K562 (cell line): ENCODE data around the gene FBXL13. TPM values are rescaled to one million over a fixed set of nuclear protein-coding genes. Genes with fewer than 3 reads are reported as not detected.
A peak's percentile ranks its signal among the peaks of the same experiment; 100 is the strongest.

Experiments
- ASH1L ChIP-seq: fragments of 450-650 bp; IDR thresholded peaks from 2 replicates; pipeline ENCODE4 v1.6.1; 2018; ENCODE audit warnings: borderline replicate concordance, mild to moderate bottlenecking, low read depth; ENCODE audit not compliant: partially characterized antibody
- BCL6 ChIP-seq: fragments of 250-450 bp; sonication (Bioruptor Pico); IDR thresholded peaks from 2 replicates; pipeline ENCODE4 v1.4.0; 2020
- BHLHE40 ChIP-seq: IDR thresholded peaks from 2 replicates; pipeline ENCODE4 v1.6.1; 2011; ENCODE audit warnings: low read length, improper control_type of control experiment
- CHD2 ChIP-seq: IDR thresholded peaks from 2 replicates; pipeline ENCODE4 v1.6.1; 2011; ENCODE audit warnings: low read depth, low read length
- GATA2 ChIP-seq: sonication (generic); formaldehyde crosslinking; IDR thresholded peaks from 2 replicates; pipeline ENCODE4 v1.4.0; 2020; ENCODE audit warnings: mild to moderate bottlenecking, missing genetic modification reagents
- ZKSCAN3 ChIP-seq: fragments of 250-450 bp; sonication (Bioruptor Pico); IDR thresholded peaks from 2 replicates; pipeline ENCODE4 v1.4.0; 2020
- ZNF140 ChIP-seq: fragments of 250-450 bp; sonication (Bioruptor Pico); IDR thresholded peaks from 2 replicates; pipeline ENCODE4 v1.8.0; 2021; ENCODE audit warnings: moderate library complexity, mild to moderate bottlenecking, inconsistent platforms
- ZNF23 ChIP-seq: fragments of 250-450 bp; sonication (Bioruptor Pico); IDR thresholded peaks from 2 replicates; pipeline ENCODE4 v1.4.0; 2020; ENCODE audit warnings: mild to moderate bottlenecking
- ZNF263 ChIP-seq: sonication (generic); formaldehyde crosslinking; IDR thresholded peaks from 2 replicates; pipeline ENCODE4 v1.8.0; 2022; ENCODE audit warnings: mild to moderate bottlenecking, missing genetic modification reagents, borderline replicate concordance
- polyA plus RNA-seq, 8 experiments: library from polyadenylated mRNA; depleted of rRNA in 4 of 8; stranded (reverse) in 5 of 8; unstranded in 3 of 8; fragments of >200 nt; fragmentation: Nextera tagmentation in 2 of 8; fragmentation: Illumina TruSeq in 1 of 8; extraction: Ambion mirVana in 2 of 8; extraction: Trizol in 1 of 8; gene quantifications; 2 replicates each; pipeline versions ENCODE4 v1.2.1 to v1.2.3, GENCODE V29; 2011 to 2014; ENCODE audit warnings: inconsistent platforms in 1 of 8, missing spikeins in 1 of 8
- total RNA-seq, 7 experiments: library from RNA; depleted of rRNA in 6 of 7; stranded (reverse); fragments of >200 nt in 6 of 7; fragmentation: Illumina TruSeq in 2 of 7; extraction: Trizol in 2 of 7; gene quantifications; 2 replicates each; pipeline versions ENCODE4 v1.2.1 to v1.2.3, GENCODE V29; 2011 to 2021; ENCODE audit warnings: low replicate concordance in 1 of 7
- TF ChIP-seq, protein P1 (sequence below): fragments of 250-450 bp; sonication (Bioruptor Pico); IDR thresholded peaks from 2 replicates; pipeline ENCODE4 v1.8.0; 2022; ENCODE audit warnings: moderate library complexity, mild to moderate bottlenecking, inconsistent platforms
- TF ChIP-seq, protein P2 (sequence below): fragments of 450-650 bp; IDR thresholded peaks from 2 replicates; pipeline ENCODE4 v1.6.1; 2016; ENCODE audit warnings: missing biosample characterization, missing genetic modification characterization
- TF ChIP-seq, protein P3 (sequence below): fragments of 450-650 bp; IDR thresholded peaks from 2 replicates; pipeline ENCODE4 v1.6.1; 2016; ENCODE audit warnings: mild to moderate bottlenecking, moderate library complexity
- TF ChIP-seq, protein P4 (sequence below): fragments of 450-650 bp; IDR thresholded peaks from 2 replicates; pipeline ENCODE4 v1.6.1; 2016; ENCODE audit warnings: low read depth, mild to moderate bottlenecking, moderate library complexity

The FBXL13 gene
- total and polyA plus RNA-seq, 9 of the 15 experiments (the other 6 are each of a cell fraction or from before 2014, with no cell fraction given) = 16.3 to 55.0 (median 25.4) TPM

DNA sequence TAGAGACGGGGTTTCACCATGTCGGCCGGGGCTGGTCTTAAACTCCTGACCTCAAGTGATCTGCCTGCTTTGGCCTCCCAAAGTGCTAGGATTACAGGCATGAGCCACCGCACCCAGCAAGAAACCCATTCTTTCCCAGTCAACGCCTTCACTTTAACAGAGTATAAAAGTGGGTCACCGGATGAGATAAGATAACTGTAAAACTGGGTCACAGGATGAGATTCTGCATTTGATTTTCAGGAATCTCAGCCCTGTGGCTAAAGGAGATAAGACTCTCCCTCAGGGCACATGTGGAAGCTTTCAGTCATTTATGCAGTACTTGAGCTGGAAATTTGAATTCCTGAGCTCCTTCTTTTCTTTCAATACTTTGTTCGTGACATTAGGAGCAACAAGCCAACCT lies 91.0 kb downstream of the FBXL13 start (continued):
- TF ChIP-seq, protein P1, sequence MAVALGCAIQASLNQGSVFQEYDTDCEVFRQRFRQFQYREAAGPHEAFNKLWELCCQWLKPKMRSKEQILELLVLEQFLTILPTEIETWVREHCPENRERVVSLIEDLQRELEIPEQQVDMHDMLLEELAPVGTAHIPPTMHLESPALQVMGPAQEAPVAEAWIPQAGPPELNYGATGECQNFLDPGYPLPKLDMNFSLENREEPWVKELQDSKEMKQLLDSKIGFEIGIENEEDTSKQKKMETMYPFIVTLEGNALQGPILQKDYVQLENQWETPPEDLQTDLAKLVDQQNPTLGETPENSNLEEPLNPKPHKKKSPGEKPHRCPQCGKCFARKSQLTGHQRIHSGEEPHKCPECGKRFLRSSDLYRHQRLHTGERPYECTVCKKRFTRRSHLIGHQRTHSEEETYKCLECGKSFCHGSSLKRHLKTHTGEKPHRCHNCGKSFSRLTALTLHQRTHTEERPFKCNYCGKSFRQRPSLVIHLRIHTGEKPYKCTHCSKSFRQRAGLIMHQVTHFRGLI = peak; percentile 36; the same call in 1 of the 2 replicates
- TF ChIP-seq, protein P2, sequence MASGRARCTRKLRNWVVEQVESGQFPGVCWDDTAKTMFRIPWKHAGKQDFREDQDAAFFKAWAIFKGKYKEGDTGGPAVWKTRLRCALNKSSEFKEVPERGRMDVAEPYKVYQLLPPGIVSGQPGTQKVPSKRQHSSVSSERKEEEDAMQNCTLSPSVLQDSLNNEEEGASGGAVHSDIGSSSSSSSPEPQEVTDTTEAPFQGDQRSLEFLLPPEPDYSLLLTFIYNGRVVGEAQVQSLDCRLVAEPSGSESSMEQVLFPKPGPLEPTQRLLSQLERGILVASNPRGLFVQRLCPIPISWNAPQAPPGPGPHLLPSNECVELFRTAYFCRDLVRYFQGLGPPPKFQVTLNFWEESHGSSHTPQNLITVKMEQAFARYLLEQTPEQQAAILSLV (tag) = no peak
- TF ChIP-seq, protein P3, sequence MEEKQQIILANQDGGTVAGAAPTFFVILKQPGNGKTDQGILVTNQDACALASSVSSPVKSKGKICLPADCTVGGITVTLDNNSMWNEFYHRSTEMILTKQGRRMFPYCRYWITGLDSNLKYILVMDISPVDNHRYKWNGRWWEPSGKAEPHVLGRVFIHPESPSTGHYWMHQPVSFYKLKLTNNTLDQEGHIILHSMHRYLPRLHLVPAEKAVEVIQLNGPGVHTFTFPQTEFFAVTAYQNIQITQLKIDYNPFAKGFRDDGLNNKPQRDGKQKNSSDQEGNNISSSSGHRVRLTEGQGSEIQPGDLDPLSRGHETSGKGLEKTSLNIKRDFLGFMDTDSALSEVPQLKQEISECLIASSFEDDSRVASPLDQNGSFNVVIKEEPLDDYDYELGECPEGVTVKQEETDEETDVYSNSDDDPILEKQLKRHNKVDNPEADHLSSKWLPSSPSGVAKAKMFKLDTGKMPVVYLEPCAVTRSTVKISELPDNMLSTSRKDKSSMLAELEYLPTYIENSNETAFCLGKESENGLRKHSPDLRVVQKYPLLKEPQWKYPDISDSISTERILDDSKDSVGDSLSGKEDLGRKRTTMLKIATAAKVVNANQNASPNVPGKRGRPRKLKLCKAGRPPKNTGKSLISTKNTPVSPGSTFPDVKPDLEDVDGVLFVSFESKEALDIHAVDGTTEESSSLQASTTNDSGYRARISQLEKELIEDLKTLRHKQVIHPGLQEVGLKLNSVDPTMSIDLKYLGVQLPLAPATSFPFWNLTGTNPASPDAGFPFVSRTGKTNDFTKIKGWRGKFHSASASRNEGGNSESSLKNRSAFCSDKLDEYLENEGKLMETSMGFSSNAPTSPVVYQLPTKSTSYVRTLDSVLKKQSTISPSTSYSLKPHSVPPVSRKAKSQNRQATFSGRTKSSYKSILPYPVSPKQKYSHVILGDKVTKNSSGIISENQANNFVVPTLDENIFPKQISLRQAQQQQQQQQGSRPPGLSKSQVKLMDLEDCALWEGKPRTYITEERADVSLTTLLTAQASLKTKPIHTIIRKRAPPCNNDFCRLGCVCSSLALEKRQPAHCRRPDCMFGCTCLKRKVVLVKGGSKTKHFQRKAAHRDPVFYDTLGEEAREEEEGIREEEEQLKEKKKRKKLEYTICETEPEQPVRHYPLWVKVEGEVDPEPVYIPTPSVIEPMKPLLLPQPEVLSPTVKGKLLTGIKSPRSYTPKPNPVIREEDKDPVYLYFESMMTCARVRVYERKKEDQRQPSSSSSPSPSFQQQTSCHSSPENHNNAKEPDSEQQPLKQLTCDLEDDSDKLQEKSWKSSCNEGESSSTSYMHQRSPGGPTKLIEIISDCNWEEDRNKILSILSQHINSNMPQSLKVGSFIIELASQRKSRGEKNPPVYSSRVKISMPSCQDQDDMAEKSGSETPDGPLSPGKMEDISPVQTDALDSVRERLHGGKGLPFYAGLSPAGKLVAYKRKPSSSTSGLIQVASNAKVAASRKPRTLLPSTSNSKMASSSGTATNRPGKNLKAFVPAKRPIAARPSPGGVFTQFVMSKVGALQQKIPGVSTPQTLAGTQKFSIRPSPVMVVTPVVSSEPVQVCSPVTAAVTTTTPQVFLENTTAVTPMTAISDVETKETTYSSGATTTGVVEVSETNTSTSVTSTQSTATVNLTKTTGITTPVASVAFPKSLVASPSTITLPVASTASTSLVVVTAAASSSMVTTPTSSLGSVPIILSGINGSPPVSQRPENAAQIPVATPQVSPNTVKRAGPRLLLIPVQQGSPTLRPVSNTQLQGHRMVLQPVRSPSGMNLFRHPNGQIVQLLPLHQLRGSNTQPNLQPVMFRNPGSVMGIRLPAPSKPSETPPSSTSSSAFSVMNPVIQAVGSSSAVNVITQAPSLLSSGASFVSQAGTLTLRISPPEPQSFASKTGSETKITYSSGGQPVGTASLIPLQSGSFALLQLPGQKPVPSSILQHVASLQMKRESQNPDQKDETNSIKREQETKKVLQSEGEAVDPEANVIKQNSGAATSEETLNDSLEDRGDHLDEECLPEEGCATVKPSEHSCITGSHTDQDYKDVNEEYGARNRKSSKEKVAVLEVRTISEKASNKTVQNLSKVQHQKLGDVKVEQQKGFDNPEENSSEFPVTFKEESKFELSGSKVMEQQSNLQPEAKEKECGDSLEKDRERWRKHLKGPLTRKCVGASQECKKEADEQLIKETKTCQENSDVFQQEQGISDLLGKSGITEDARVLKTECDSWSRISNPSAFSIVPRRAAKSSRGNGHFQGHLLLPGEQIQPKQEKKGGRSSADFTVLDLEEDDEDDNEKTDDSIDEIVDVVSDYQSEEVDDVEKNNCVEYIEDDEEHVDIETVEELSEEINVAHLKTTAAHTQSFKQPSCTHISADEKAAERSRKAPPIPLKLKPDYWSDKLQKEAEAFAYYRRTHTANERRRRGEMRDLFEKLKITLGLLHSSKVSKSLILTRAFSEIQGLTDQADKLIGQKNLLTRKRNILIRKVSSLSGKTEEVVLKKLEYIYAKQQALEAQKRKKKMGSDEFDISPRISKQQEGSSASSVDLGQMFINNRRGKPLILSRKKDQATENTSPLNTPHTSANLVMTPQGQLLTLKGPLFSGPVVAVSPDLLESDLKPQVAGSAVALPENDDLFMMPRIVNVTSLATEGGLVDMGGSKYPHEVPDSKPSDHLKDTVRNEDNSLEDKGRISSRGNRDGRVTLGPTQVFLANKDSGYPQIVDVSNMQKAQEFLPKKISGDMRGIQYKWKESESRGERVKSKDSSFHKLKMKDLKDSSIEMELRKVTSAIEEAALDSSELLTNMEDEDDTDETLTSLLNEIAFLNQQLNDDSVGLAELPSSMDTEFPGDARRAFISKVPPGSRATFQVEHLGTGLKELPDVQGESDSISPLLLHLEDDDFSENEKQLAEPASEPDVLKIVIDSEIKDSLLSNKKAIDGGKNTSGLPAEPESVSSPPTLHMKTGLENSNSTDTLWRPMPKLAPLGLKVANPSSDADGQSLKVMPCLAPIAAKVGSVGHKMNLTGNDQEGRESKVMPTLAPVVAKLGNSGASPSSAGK = peak; percentile 64
- TF ChIP-seq, protein P4, sequence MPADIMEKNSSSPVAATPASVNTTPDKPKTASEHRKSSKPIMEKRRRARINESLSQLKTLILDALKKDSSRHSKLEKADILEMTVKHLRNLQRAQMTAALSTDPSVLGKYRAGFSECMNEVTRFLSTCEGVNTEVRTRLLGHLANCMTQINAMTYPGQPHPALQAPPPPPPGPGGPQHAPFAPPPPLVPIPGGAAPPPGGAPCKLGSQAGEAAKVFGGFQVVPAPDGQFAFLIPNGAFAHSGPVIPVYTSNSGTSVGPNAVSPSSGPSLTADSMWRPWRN = peak; percentile 70; the same call in 1 of the 2 replicates
- TF ChIP-seq ZKSCAN3 (no peak), ZNF263 (CRISPR knock-in tag) (no peak), ZNF140 (CRISPR knock-in tag) (no peak), GATA2 (CRISPR knock-in tag) (peak; percentile 59), BCL6 (peak; percentile 55; the same call in 1 of the 2 replicates), ASH1L (no peak), ZNF23 (CRISPR knock-in tag) (no peak), CHD2 (no peak), BHLHE40 (peak; percentile 74)
